Parathyroid adenoma (tissue), 2 donors: ENCODE results near the gene CD79B.
"Not testable (repeated sequence)": the region's sequence is repeated elsewhere in the genome, so short reads cannot be mapped to it uniquely, and the experiment has no call there.

Source experiments
- H2AFZ ChIP-seq: fragments of 300-600 bp; sonication (generic); one replicate; pipeline ENCODE4 v1.7.0; 2017; ENCODE audit warnings: antibody characterized with exemption, mild to moderate bottlenecking
- H3K27ac ChIP-seq: fragments of 300-600 bp; sonication (generic); one replicate; pipeline ENCODE4 v1.7.0; 2017
- H3K27me3 ChIP-seq: fragments of 300-600 bp; sonication (generic); one replicate; pipeline ENCODE4 v1.7.0; 2017; ENCODE audit warnings: low read length; ENCODE audit not compliant: control insufficient read depth, insufficient read depth
- H3K36me3 ChIP-seq: fragments of 300-600 bp; sonication (generic); one replicate; pipeline ENCODE4 v1.7.0; 2017; ENCODE audit warnings: low read length; ENCODE audit not compliant: control insufficient read depth, insufficient read depth
- H3K4me1 ChIP-seq: fragments of 300-600 bp; sonication (generic); one replicate; pipeline ENCODE4 v1.7.0; 2017; ENCODE audit warnings: control low read depth
- H3K4me2 ChIP-seq: fragments of 300-600 bp; sonication (generic); one replicate; pipeline ENCODE4 v1.7.0; 2017; ENCODE audit warnings: low read length
- H3K4me3 ChIP-seq: fragments of 300-600 bp; sonication (generic); one replicate; pipeline ENCODE4 v1.7.0; 2017; ENCODE audit warnings: low read depth, low read length
- H3K79me2 ChIP-seq: fragments of 300-600 bp; sonication (generic); one replicate; pipeline ENCODE4 v1.7.0; 2017; ENCODE audit warnings: control low read depth
- H3K9ac ChIP-seq: fragments of 300-600 bp; sonication (generic); one replicate; pipeline ENCODE4 v1.7.0; 2017; ENCODE audit warnings: mild to moderate bottlenecking
- H3K9me3 ChIP-seq: fragments of 300-600 bp; sonication (generic); one replicate; pipeline ENCODE4 v1.7.0; 2017; ENCODE audit warnings: low read length; ENCODE audit not compliant: control insufficient read depth
- CTCF ChIP-seq: fragments of 300-600 bp; sonication (generic); IDR thresholded peaks from one replicate; pipeline ENCODE4 v1.7.0; 2017; ENCODE audit warnings: antibody characterized with exemption, mild to moderate bottlenecking
- donor health status: primary hyperparathyroidism.

CD79B gene

DNA sequence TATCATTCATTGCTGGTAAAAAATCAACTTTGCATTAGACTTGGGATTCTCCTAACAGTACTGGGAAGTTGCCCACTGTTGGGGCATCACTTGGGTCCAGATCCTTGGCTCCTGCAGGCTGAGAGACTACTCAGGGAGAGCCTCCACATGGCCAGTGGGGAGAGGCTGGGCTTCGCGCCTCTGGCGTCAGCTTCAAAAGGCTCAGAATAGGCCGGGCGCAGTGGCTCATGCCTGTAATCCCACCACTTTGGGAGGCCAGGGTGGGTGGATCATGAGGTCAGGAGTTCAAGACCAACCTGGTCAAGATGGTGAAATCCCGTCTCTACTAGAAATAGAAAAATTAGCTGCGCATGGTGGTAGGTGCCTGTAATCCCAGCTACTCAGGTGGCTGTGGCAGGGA is 17.7 kb downstream of the CD79B start:
- TF ChIP-seq CTCF: no peak
- H3K4me2 ChIP-seq: no peak overlapping the region
- no peaks in the 10 kb centered on the region for H3K9me3 ChIP-seq
- no peak overlapping the region for H2AFZ ChIP-seq
- no peak overlapping the region for H3K27ac ChIP-seq
- no peaks in the 10 kb centered on the region for H3K79me2 ChIP-seq
- peaks cover 3% of the 10 kb centered on the region for H3K4me1 ChIP-seq
- no peaks in the 10 kb centered on the region for H3K36me3 ChIP-seq
- no peaks in the 10 kb centered on the region for H3K27me3 ChIP-seq
- no peak overlapping the region for H3K4me3 ChIP-seq
- H3K9ac ChIP-seq: no peak overlapping the region

DNA sequence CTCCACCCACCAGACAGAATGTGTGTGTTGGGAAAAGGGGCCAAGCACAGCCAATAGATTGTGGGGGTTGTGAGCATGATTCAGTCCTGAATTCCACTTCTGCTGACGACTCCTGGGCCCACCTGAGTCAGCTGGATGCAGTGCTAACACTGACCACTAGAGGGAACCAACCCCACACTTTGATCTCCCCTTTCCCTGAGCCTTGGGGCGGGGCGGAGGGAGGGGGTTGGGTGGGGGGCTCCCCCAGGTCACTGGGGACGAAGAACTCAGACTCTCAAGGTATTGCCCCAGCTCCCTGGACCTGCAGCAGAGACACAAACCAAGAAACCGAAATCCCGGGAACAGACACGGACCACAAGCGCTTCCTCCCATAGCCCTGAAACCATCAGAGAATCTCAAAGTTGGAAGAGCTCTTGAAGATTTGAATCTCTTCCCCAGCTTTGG is 20.5 kb downstream of the CD79B start:
- Histone ChIP-seq H3K27ac (no peak overlapping the region), H3K4me3 (no peak overlapping the region), H2AFZ (no peak overlapping the region), H3K27me3 (no peaks in the 10 kb centered on the region), H3K4me2 (no peak overlapping the region), H3K79me2 (no peaks in the 10 kb centered on the region), H3K9ac (no peak overlapping the region), H3K4me1 (peaks cover 3% of the 10 kb centered on the region), H3K36me3 (no peaks in the 10 kb centered on the region), H3K9me3 (no peaks in the 10 kb centered on the region)
- TF ChIP-seq CTCF: peak; percentile 60

- Histone ChIP-seq H3K36me3 (no peaks in the 10 kb centered on the region), H3K27ac (no peak within 1 kb of the TSS), H3K79me2 (no peaks in the 10 kb centered on the region), H3K4me1 (peaks cover 3% of the 10 kb centered on the region), H3K27me3 (no peaks in the 10 kb centered on the region), H3K4me3 (no peak within 1 kb of the TSS), H3K9me3 (no peaks in the 10 kb centered on the region), H3K4me2 (no peak within 1 kb of the TSS), H2AFZ (no peak within 1 kb of the TSS), H3K9ac (no peak within 1 kb of the TSS)
- TF ChIP-seq CTCF: no peak
These were observed 21.0 kb downstream of the CD79B start, which contains the start of gene CSHL1 for GRCh38 chr17:63911041-63911635. CSHL1 (minus strand) TSS chr17:63911258; CDS start chr17:63911196, 62 bp downstream.

GRCh38 chr17:63910096-63910495 is 22.0 kb downstream of the CD79B start:
- Histone ChIP-seq H2AFZ (no peak overlapping the region), H3K79me2 (no peaks in the 10 kb centered on the region), H3K27ac (no peak overlapping the region), H3K9ac (no peak overlapping the region), H3K4me2 (no peak overlapping the region), H3K4me3 (no peak overlapping the region), H3K9me3 (no peaks in the 10 kb centered on the region), H3K4me1 (peaks cover 3% of the 10 kb centered on the region), H3K27me3 (no peaks in the 10 kb centered on the region), H3K36me3 (no peaks in the 10 kb centered on the region)
- no peak for TF ChIP-seq CTCF

GRCh38 chr17:63909586-63909985 is 22.5 kb downstream of the CD79B start:
- not testable (repeated sequence) for H3K27ac ChIP-seq, H3K79me2 ChIP-seq, H3K4me2 ChIP-seq, H3K9ac ChIP-seq, H3K4me3 ChIP-seq, H3K9me3 ChIP-seq, H3K27me3 ChIP-seq, H3K36me3 ChIP-seq, H3K4me1 ChIP-seq
- H2AFZ ChIP-seq: peak overlapping the region; percentile 38

DNA sequence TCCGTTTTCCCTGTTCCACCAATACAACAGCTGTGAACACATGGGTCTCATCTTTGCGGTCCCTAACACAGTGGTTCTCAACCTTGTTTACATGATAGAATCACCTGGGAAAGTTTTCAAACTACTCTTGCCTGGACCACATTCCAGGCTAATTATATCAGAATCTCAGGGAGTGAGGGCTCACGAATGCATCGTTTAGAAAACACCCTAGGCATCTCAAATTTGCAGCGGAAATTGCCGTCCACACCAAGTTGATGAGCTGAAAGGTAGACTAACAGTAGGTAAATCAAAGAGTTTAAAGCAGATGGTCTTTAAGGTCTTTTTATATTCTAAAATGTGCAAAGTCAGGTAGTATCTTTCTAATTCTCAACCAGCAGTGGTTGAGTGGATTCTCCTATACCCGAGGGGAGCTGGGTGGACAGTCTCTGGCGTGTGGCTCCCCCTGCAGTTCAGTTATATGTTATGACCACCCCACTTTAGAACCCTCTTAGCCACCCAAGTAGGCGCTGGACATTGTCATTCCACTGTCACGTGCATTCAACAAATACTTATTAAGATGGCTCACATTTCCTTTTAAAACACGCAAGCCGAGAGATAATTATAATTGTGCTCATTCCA is 24.9 kb downstream of the CD79B start:
- H3K4me1 ChIP-seq, H3K27ac ChIP-seq, H3K27me3 ChIP-seq, H3K9ac ChIP-seq, H3K4me2 ChIP-seq, H3K9me3 ChIP-seq, H3K4me3 ChIP-seq, H2AFZ ChIP-seq, H3K36me3 ChIP-seq, H3K79me2 ChIP-seq: not testable (repeated sequence)

GRCh38 chr17:63904796-63905195 is 27.3 kb downstream of the CD79B start:
- H3K9ac ChIP-seq, H3K4me1 ChIP-seq, H2AFZ ChIP-seq: not testable (repeated sequence)

More at GRCh38 chr17:63904796-63905195, 27.3 kb downstream of the CD79B start:
- H3K4me3 ChIP-seq, H3K4me2 ChIP-seq, H3K9me3 ChIP-seq, H3K79me2 ChIP-seq, H3K36me3 ChIP-seq, H3K27me3 ChIP-seq, H3K27ac ChIP-seq: not testable (repeated sequence)
